Upper lobe of left lung (tissue), 6 donors: ENCODE results near the gene EYA2. TPM values are rescaled to one million over a fixed set of nuclear protein-coding genes. Genes with fewer than 3 reads are reported as not detected.

Experiments used
- ATAC-seq, 2 donors: fragments of 200-7000 bp; cut with Tn5 transposase; one replicate each; pipeline ENCODE4 v1.9.1; 2022; ENCODE audit warnings: mild to moderate bottlenecking in 2 of 2, moderate library complexity in 2 of 2; ENCODE audit not compliant: low FRiP score in 2 of 2
- DNase-seq, 2 donors: peaks; one replicate each; pipeline ENCODE4 v3.0.0-alpha.2; 2019 to 2020
- H3K27ac ChIP-seq, 4 donors: fragments of 200-600 bp; sonication (generic); one replicate each; pipeline ENCODE4 v1.5.1; 2016 to 2019
- H3K27me3 ChIP-seq, 4 donors: fragments of 200-600 bp; sonication (generic); one replicate each; pipeline ENCODE4 v1.5.1; 2017 to 2019
- H3K36me3 ChIP-seq, 4 donors: fragments of 200-600 bp; sonication (generic); one replicate each; pipeline ENCODE4 v1.5.1; 2016 to 2019
- H3K4me1 ChIP-seq, 4 donors: fragments of 200-600 bp; sonication (generic); one replicate each; pipeline ENCODE4 v1.5.1; 2018 to 2019
- H3K4me3 ChIP-seq, 4 donors: fragments of 200-600 bp; sonication (generic); one replicate each; pipeline ENCODE4 v1.5.1; 2017 to 2019; ENCODE audit warnings: mild to moderate bottlenecking in 2 of 4, moderate library complexity in 1 of 4
- H3K9me3 ChIP-seq, 4 donors: fragments of 200-600 bp; sonication (generic); one replicate each; pipeline ENCODE4 v1.5.1; 2018 to 2019
- EP300 ChIP-seq, 4 donors: sonication (generic); formaldehyde crosslinking; IDR thresholded peaks; one replicate each; pipeline ENCODE4 v1.5.1; 2017; ENCODE audit warnings: antibody characterized with exemption in 4 of 4, control low read depth in 2 of 4
- POLR2A ChIP-seq, 4 donors: fragments of 450-650 bp; IDR thresholded peaks; one replicate each; pipeline ENCODE4 v1.5.1; 2016 to 2017; ENCODE audit warnings: antibody characterized with exemption in 4 of 4, mild to moderate bottlenecking in 2 of 4
- POLR2AphosphoS5 ChIP-seq, 2 donors: sonication (generic); formaldehyde crosslinking; IDR thresholded peaks; one replicate each; pipeline ENCODE4 v1.5.1; 2017; ENCODE audit warnings: antibody characterized with exemption in 2 of 2
- WGBS, 2 donors: methylation state at CpG; one replicate each; pipeline ENCODE4 v1.1.5; 2017 to 2018; 5-methylcytosine and 5-hydroxymethylcytosine counted together
- total RNA-seq, 6 donors: library from RNA; depleted of rRNA in 4 of 6; stranded (reverse); fragments of >200 nt in 4 of 6; gene quantifications; one replicate each; pipeline versions ENCODE4 v1.1.0 to v1.2.1, GENCODE V29; 2016 to 2021
- TF ChIP-seq, protein P1 (sequence below), 6 experiments: fragments of 450-650 bp in 4 of 6; fragments of 200-600 bp in 2 of 6; sonication (generic) in 2 of 6; IDR thresholded peaks; one replicate each; pipeline ENCODE4 v1.5.1; 2016 to 2019; ENCODE audit warnings: antibody characterized with exemption in 6 of 6
- donor health status: DM: no; HTN: no; CAD: no; lungs with moderate emphysema.
- donor health status: DM: no; HTN: yes; CAD: no; lungs with severe emphysema.

EYA2 gene
- total RNA-seq, 6 donors from 2014 or later: 0.66 to 9.4 (median 3.0) TPM

DNA sequence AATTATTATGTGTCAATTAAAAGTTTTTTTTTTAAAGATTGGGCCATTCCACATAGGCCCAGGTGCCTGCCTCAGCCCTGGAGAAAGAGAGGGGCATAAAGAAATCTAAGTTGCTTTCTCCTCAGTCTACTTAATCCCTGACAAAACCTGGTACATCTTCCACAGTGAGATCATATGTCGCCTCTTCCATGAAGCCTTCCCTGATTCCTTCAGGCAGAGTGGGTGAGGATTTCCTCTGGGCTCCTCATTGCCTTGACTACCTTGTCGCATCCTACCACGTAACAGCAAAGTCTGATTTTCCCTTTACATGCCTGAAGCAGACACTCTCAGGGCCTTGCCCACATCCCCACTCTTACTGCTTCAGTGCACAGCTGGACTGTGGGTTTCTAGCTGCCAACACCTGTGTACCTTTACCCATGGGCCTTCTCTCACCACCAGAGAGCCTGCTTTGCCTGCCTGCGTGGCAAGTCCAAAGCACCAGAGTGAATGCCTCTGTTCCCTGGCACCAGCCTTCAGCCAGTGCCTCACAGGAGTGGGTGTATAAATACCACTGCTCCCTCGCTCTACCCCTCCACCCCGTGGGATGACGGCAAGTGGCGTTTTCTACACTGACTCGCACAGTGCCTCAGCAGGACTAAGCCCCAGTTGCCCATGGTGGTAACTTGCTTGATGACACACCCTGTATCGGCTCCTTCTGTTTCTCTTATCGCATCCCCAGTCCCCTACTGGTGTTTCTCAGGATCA lies 68.0 kb downstream of the EYA2 start:
- DNase-seq (no peak), ATAC-seq (no peak)
- H3K4me1 ChIP-seq: no peaks in the 10 kb centered on the region
- no peak overlapping the region for H3K4me3 ChIP-seq
- H3K27me3 ChIP-seq: no peaks in the 10 kb centered on the region
- TF ChIP-seq POLR2AphosphoS5 (IDR thresholded peaks at IDR 0.05): no peak
- no peak for TF ChIP-seq POLR2A (IDR thresholded peaks at IDR 0.05)
- TF ChIP-seq, protein P1, sequence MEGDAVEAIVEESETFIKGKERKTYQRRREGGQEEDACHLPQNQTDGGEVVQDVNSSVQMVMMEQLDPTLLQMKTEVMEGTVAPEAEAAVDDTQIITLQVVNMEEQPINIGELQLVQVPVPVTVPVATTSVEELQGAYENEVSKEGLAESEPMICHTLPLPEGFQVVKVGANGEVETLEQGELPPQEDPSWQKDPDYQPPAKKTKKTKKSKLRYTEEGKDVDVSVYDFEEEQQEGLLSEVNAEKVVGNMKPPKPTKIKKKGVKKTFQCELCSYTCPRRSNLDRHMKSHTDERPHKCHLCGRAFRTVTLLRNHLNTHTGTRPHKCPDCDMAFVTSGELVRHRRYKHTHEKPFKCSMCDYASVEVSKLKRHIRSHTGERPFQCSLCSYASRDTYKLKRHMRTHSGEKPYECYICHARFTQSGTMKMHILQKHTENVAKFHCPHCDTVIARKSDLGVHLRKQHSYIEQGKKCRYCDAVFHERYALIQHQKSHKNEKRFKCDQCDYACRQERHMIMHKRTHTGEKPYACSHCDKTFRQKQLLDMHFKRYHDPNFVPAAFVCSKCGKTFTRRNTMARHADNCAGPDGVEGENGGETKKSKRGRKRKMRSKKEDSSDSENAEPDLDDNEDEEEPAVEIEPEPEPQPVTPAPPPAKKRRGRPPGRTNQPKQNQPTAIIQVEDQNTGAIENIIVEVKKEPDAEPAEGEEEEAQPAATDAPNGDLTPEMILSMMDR (IDR thresholded peaks at IDR 0.05): no peak
- no peak for TF ChIP-seq EP300 (IDR thresholded peaks at IDR 0.05)
- 74 to 86% methylated on average over 11 of the region's 11 CpGs for WGBS, 2 donors
- no peak overlapping the region for H3K27ac ChIP-seq
- H3K36me3 ChIP-seq: no peaks in the 10 kb centered on the region
- no peaks in the 10 kb centered on the region for H3K9me3 ChIP-seq

GRCh38 chr20:46963196-46963529 lies 68.5 kb downstream of the EYA2 start:
- TF ChIP-seq POLR2AphosphoS5 (IDR thresholded peaks at IDR 0.05) (no peak), POLR2A (IDR thresholded peaks at IDR 0.05) (no peak), EP300 (IDR thresholded peaks at IDR 0.05) (no peak)
- TF ChIP-seq, protein P1 (IDR thresholded peaks at IDR 0.05): no peak
- WGBS, 2 donors: 56 to 65% methylated on average over 3 of the region's 3 CpGs
- no peak overlapping the region for H3K4me3 ChIP-seq
- H3K27ac ChIP-seq: no peak overlapping the region
- H3K9me3 ChIP-seq: no peaks in the 10 kb centered on the region
- H3K4me1 ChIP-seq: no peaks in the 10 kb centered on the region
- DNase-seq (no peak), ATAC-seq (no peak)
- no peaks in the 10 kb centered on the region for H3K36me3 ChIP-seq
- H3K27me3 ChIP-seq: no peaks in the 10 kb centered on the region

DNA sequence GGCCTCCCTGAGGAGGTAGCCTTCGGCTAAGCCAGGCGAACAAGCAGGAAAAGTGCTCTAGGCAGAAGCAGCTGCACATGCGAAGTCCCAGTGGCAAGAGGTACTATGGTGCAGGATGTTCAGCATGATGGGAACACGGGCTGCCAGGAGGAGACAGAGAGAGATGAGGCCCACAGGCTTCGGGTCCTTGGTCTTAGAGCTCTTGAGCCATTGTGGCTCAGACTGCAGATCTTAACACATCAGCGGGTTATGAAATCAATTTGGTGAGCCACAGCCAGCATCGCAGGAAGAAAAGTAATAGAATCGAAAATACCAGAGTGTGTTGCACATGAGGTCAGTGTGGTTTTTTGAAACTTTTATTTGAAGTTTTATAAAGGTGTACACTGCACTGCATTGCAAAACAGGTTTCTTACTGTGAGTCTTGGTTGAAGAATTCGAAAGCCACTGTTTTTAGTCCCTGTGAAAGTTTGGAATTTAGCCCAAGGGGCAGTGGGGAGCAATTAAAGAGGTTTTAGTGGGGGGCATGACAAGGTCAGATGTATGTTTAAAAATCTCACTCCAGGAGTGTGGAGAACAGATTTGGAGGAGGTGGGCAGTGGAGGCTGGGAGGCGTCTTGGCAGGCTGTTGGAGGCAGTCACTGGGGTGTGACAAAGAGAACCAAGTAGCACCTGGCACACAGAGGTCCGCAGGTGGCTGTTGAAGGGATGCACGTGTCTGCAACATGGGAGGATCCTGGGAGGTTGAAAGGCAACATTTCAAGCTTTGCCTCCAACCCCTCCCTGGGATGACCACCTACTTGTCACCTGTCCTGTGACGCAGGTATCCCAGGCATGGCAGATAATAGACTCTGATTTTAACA lies 69.3 kb downstream of the EYA2 start:
- ATAC-seq (no peak), DNase-seq (no peak)
- WGBS, 2 donors: 64 to 70% methylated on average over 12 to 13 of the region's 13 CpGs
- Histone ChIP-seq H3K4me3 (no peak overlapping the region), H3K36me3 (no peaks in the 10 kb centered on the region), H3K27ac (no peak overlapping the region), H3K4me1 (no peaks in the 10 kb centered on the region), H3K9me3 (no peaks in the 10 kb centered on the region), H3K27me3 (no peaks in the 10 kb centered on the region)
- TF ChIP-seq EP300 (IDR thresholded peaks at IDR 0.05) (no peak), POLR2AphosphoS5 (IDR thresholded peaks at IDR 0.05) (no peak), POLR2A (IDR thresholded peaks at IDR 0.05) (no peak)
- TF ChIP-seq, protein P1 (IDR thresholded peaks at IDR 0.05): no peak

DNA sequence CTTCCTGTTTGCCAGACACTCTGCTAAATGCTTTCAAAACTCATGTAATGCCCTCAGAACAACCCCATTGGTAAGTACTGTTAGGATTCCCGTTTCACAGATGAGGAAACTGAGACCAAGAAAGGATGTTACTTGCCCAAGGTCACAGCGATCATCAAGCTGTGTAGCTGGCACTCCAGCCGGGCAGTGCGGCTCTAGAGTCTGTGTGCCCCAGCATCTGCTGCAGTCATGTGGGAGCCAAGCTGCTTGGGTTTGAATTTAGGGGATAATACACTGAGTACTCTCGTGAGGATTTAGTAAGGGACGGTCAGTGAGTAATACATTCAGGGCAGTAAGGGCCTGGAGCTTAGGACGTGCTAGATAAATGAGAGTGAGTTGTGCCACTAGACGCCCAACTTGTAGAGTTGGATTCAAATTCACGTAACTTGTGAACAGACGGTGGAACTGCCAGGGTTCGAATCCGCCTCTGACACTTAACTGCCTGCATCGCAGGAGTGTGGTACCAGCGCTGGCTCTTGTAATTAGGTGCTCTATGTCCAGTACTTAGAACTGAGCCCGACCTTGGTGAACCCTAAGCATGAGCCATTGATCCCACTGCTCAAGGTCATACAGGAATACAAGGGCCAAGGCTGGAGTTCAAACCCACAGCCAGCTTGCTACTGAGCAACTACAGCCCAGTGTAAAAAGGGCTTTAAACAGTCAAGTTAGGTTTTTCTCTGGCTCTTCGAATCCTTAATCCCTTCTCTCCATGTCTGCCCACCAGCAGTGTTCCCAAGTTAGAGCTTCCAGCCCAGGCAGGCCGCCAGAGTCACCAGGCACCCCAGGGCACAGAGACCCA lies 70.2 kb downstream of the EYA2 start:
- WGBS, 2 donors: 82 to 88% methylated on average over 17 of the region's 17 CpGs
- Histone ChIP-seq H3K36me3 (no peaks in the 10 kb centered on the region), H3K9me3 (no peaks in the 10 kb centered on the region), H3K27me3 (no peaks in the 10 kb centered on the region), H3K4me1 (no peaks in the 10 kb centered on the region), H3K27ac (no peak overlapping the region), H3K4me3 (no peak overlapping the region)
- ATAC-seq: no peak
- TF ChIP-seq EP300 (IDR thresholded peaks at IDR 0.05): no peak
- TF ChIP-seq, protein P1 (IDR thresholded peaks at IDR 0.05): no peak
- no peak for TF ChIP-seq POLR2AphosphoS5 (IDR thresholded peaks at IDR 0.05)
- TF ChIP-seq POLR2A (IDR thresholded peaks at IDR 0.05): no peak
- no peak for DNase-seq
